GM12878 (cell line): ENCODE data around the gene CELF2. TPM values are rescaled to one million over a fixed set of nuclear protein-coding genes. Genes with fewer than 3 reads are reported as not detected.

ENCODE experiments used
- ATAC-seq: fragments of 200-7000 bp; cut with Tn5 transposase; 3 replicates; pipeline ENCODE4 v1.9.1; 2020; ENCODE audit warnings: mild to moderate bottlenecking, moderate library complexity
- BruUV-seq: library from RNA; stranded (reverse); fragments of 400-500 nt; replicated peaks from 2 replicates; lab custom pipeline; 2021; lab: Mats Ljungman, UMichigan
- CTCF ChIA-PET: fragments of 300-600 bp; sonication (Branson Sonifier 250); formaldehyde crosslinking; extraction: SDS; loops from one replicate; lab custom pipeline; 2021; ENCODE audit warnings: inconsistent platforms; lab: Yijun Ruan, JAX
- POLR2A ChIA-PET: fragments of 350-600 bp; formaldehyde crosslinking; extraction: SDS; loops from one replicate; lab custom pipeline; 2021; ENCODE audit warnings: inconsistent platforms; lab: Charles Lee
- RAD21 ChIA-PET: fragments of 300-600 bp; sonication (Branson Sonifier 250); formaldehyde crosslinking; loops from one replicate; lab custom pipeline; 2023; ENCODE audit warnings: antibody characterized with exemption; ENCODE audit not compliant: unreplicated experiment; lab: Charles Lee
- SMC1A ChIA-PET: fragments of 300-600 bp; sonication (Branson Sonifier 250); formaldehyde crosslinking; loops from one replicate; lab custom pipeline; 2023; ENCODE audit not compliant: unreplicated experiment, uncharacterized antibody; lab: Charles Lee
- DNase-seq: peaks from one replicate; pipeline ENCODE4 v3.0.0-alpha.2; 2011; ENCODE audit warnings: low read depth, low spot score
- FAIRE-seq: peaks from 3 replicates; lab custom pipeline; 2011; peaks lifted over from hg19 to GRCh38; lab: Jason Lieb, UNC
- H2AFZ ChIP-seq: 2 replicates; pipeline ENCODE4 v1.6.0; 2011; ENCODE audit warnings: low read depth, low read length, control low read depth; ENCODE audit not compliant: control insufficient read depth
- H3K27ac ChIP-seq: 2 replicates; pipeline ENCODE4 v1.5.1; 2011; ENCODE audit warnings: control low read depth; ENCODE audit not compliant: control insufficient read depth, insufficient read depth
- H3K27me3 ChIP-seq, 2 experiments: replicated peaks in 1 of 2; 2 replicates each; pipeline versions ENCODE4 v1.6.0 to v1.6.1; 2011; ENCODE audit warnings: low read length in 1 of 2; ENCODE audit not compliant: control insufficient read depth in 2 of 2, insufficient read depth in 2 of 2
- H3K36me3 ChIP-seq, 2 experiments: 2 replicates each; pipeline ENCODE4 v1.5.1; 2011; ENCODE audit warnings: low read length in 1 of 2; ENCODE audit not compliant: control insufficient read depth in 2 of 2, insufficient read depth in 2 of 2
- H3K4me1 ChIP-seq: 2 replicates; pipeline ENCODE4 v1.6.1; 2011; ENCODE audit warnings: mild to moderate bottlenecking, low read length, moderate library complexity, mixed read lengths; ENCODE audit not compliant: control insufficient read depth, insufficient read depth
- H3K4me2 ChIP-seq: 2 replicates; pipeline ENCODE4 v1.6.0; 2011; ENCODE audit warnings: control low read depth; ENCODE audit not compliant: control insufficient read depth, insufficient read depth
- H3K4me3 ChIP-seq: fragments of 200-600 bp; sonication (generic); 2 replicates; pipeline ENCODE4 v1.5.1; 2016
- H3K79me2 ChIP-seq: 2 replicates; pipeline ENCODE4 v1.6.0; 2011; ENCODE audit warnings: low read length; ENCODE audit not compliant: control insufficient read depth, insufficient read depth
- H3K9ac ChIP-seq: 2 replicates; pipeline ENCODE4 v1.8.0; 2011; ENCODE audit warnings: low read length, control low read depth, mixed read lengths; ENCODE audit not compliant: control insufficient read depth, insufficient read depth
- H3K9me3 ChIP-seq: replicated peaks from 3 replicates; pipeline ENCODE4 v1.5.1; 2011; ENCODE audit warnings: mild to moderate bottlenecking, low read length; ENCODE audit not compliant: control insufficient read depth, insufficient read depth
- H4K20me1 ChIP-seq: 2 replicates; pipeline ENCODE4 v1.6.0; 2011; ENCODE audit not compliant: control insufficient read depth, insufficient read depth
- BACH1 ChIP-seq: fragments of 450-650 bp; IDR thresholded peaks from 2 replicates; pipeline ENCODE4 v1.6.1; 2017; ENCODE audit warnings: mild to moderate bottlenecking, borderline replicate concordance
- JUND ChIP-seq: IDR thresholded peaks from 2 replicates; pipeline ENCODE4 v1.6.1; 2012; ENCODE audit warnings: low read depth, mild to moderate bottlenecking, low read length, improper control_type of control experiment, moderate library complexity
- MEF2A ChIP-seq: IDR thresholded peaks from 2 replicates; pipeline ENCODE4 v1.6.1; 2011; ENCODE audit warnings: low read depth, mild to moderate bottlenecking, low read length, moderate library complexity; ENCODE audit not compliant: insufficient read depth
- MYC ChIP-seq: IDR thresholded peaks from 2 replicates; pipeline ENCODE4 v1.6.1; 2011; ENCODE audit warnings: mild to moderate bottlenecking, low read length, moderate library complexity, inconsistent platforms; ENCODE audit not compliant: insufficient read depth, insufficient replicate concordance, insufficient read length, severe bottlenecking
- PML ChIP-seq: IDR thresholded peaks from 2 replicates; pipeline ENCODE4 v1.6.1; 2012; ENCODE audit warnings: low read length, inconsistent platforms
- RAD21 ChIP-seq: IDR thresholded peaks from 2 replicates; pipeline ENCODE4 v1.6.1; 2011; ENCODE audit warnings: mild to moderate bottlenecking, low read depth, low read length, moderate library complexity; ENCODE audit not compliant: insufficient read depth
- SMAD1 ChIP-seq: fragments of 450-650 bp; IDR thresholded peaks from 2 replicates; pipeline ENCODE4 v1.6.1; 2018; ENCODE audit warnings: mild to moderate bottlenecking, low read depth; ENCODE audit not compliant: partially characterized antibody
- WGBS: methylation state at CpG from one replicate; pipeline ENCODE4 v1.1.6; 2016; ENCODE audit warnings: low lambda C conversion rate; ENCODE audit not compliant: insufficient replicate concordance, insufficient coverage; ENCODE audit errors: missing lambda C conversion rate; 5-methylcytosine and 5-hydroxymethylcytosine counted together
- in situ Hi-C: fragments of 300-500 bp; cut with MboI; formaldehyde crosslinking; loops from 9 replicates; pipeline ENCODE4 v1.14.3; 2018; ENCODE audit warnings: mixed read lengths
- intact Hi-C: fragments of 100-400 bp; cut with micrococcal nuclease; formaldehyde crosslinking; loops from one replicate; pipeline ENCODE4 v1.14.2; 2022; ENCODE audit not compliant: unreplicated experiment
- polyA plus RNA-seq, 11 experiments: library from polyadenylated mRNA; depleted of rRNA in 4 of 11; unstranded in 6 of 11; stranded (reverse) in 5 of 11; fragments of >200 nt; fragmentation: Nextera tagmentation in 4 of 11; fragmentation: Illumina TruSeq in 1 of 11; extraction: Ambion mirVana in 4 of 11; extraction: Trizol in 1 of 11; gene quantifications; 1 replicate in 1 of 11; 2 replicates in 10 of 11; pipeline versions ENCODE4 v1.2.1 to v1.2.3, GENCODE V29; 2011 to 2016; ENCODE audit warnings: inconsistent platforms in 2 of 11, missing spikeins in 2 of 11, low read depth in 1 of 11
- total RNA-seq, 4 experiments: library from RNA; depleted of rRNA in 3 of 4; stranded (reverse); fragments of >200 nt in 3 of 4; fragmentation: Illumina TruSeq in 1 of 4; extraction: Trizol in 1 of 4; gene quantifications; 2 replicates each; pipeline versions ENCODE4 v1.2.1 to v1.2.3, GENCODE V29; 2013 to 2021

Gene CELF2
- total and polyA plus RNA-seq, 10 of the 15 experiments (the other 5 are each of a cell fraction or from before 2014, with no cell fraction given), result 20.8 to 129 (median 86.3) TPM

DNA sequence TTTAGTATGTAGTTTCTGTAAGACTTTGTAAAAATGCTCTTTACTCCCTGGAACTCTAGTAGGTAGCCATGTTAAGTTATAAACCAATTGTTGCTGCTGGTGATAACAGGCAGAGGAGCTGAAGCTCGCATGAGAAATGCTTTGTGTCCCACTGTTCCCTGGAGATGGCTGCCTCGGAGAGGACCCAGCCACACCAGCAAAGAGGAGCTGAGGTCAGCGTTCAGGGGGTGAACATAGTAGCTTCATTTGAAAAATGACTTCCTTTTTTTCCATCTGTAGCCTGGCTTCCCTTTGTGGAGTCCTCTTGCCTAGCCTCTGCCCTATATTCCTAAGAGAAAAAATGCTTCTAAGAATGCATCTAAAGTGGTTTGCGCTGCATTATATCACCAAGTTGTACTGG is 20.3 kb downstream of the CELF2 start (continued):
- TF ChIP-seq BACH1 (no peak), JUND (no peak), RAD21 (no peak)

DNA sequence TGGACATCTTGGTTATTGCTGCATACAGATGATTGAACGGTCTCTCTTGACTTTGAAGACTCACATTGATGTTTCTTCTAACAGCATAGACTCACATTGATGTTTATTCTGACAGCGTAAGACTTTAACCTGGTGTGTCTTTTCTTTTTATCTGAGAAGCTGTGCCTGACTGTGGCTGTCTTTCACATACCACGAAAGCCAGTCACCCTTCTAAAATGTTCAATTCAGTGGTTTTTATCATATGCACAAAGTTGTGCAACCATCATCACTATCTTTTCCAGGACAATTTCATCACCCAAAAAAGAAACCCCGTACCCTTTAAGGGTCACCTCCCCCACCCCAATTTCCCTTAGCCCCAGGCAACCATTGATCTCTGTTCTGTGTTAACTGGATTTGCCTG is 24.7 kb downstream of the CELF2 start:
- BruUV-seq, result no TSS peak
- H3K9ac ChIP-seq, result no peak overlapping the region
- FAIRE-seq (no peak), ATAC-seq (no peak), DNase-seq (no peak)
- ChIA-PET POLR2A (no interaction called here), CTCF (no interaction called here), RAD21 (no interaction called here), SMC1A (no interaction called here)
- TF ChIP-seq PML (no peak), SMAD1 (no peak), MEF2A (no peak), MYC (no peak)
- WGBS, result 44% methylated on average over 4 of the region's 4 CpGs
- in situ Hi-C loops, result loop anchor here (25.0 kb wide), 1 partner anchor 1705 kb away; no protein-coding TSS in a partner anchor
- H2AFZ ChIP-seq, result no peak overlapping the region
- H3K27ac ChIP-seq, result no peak overlapping the region
- H3K4me3 ChIP-seq, result no peak overlapping the region
- H3K9me3 ChIP-seq, result no peaks in the 10 kb centered on the region; the same call in 2 of the 3 replicates
- H3K27me3 ChIP-seq, result peaks cover 0 to 2% of the 10 kb centered on the region in 2 experiments; a peak in 1 of 4 replicates
- H3K36me3 ChIP-seq, result no peaks in the 10 kb centered on the region
- H4K20me1 ChIP-seq, result no peaks in the 10 kb centered on the region
- H3K79me2 ChIP-seq, result no peaks in the 10 kb centered on the region
- H3K4me2 ChIP-seq, result no peak overlapping the region
- no peaks in the 10 kb centered on the region for H3K4me1 ChIP-seq
- intact Hi-C loops, result no loop called here
